Tibial nerve (tissue), 4 donors: ENCODE data around the gene TAF11L4.

Source experiments
- EP300 ChIP-seq, 2 donors: sonication (generic); formaldehyde crosslinking; IDR thresholded peaks; one replicate each; pipeline ENCODE4 v1.6.1; 2017; ENCODE audit warnings: antibody characterized with exemption in 2 of 2, mild to moderate bottlenecking in 1 of 2
- POLR2A ChIP-seq, 2 donors: fragments of 450-650 bp; IDR thresholded peaks; one replicate each; pipeline ENCODE4 v1.6.1; 2017; ENCODE audit warnings: antibody characterized with exemption in 2 of 2, mild to moderate bottlenecking in 2 of 2, moderate library complexity in 2 of 2
- TF ChIP-seq, protein P1 (sequence below), 5 experiments: fragments of 200-600 bp in 3 of 5; fragments of 450-650 bp in 2 of 5; sonication (generic) in 3 of 5; IDR thresholded peaks; one replicate each; pipeline ENCODE4 v1.5.1; 2016 to 2019; ENCODE audit warnings: antibody characterized with exemption in 5 of 5, mild to moderate bottlenecking in 3 of 5, moderate library complexity in 2 of 5

GRCh38 chr5:17487174-17487512 is 34.5 kb upstream of the TAF11L4 start:
- no peak for TF ChIP-seq POLR2A (IDR thresholded peaks at IDR 0.05)
- TF ChIP-seq, protein P1, sequence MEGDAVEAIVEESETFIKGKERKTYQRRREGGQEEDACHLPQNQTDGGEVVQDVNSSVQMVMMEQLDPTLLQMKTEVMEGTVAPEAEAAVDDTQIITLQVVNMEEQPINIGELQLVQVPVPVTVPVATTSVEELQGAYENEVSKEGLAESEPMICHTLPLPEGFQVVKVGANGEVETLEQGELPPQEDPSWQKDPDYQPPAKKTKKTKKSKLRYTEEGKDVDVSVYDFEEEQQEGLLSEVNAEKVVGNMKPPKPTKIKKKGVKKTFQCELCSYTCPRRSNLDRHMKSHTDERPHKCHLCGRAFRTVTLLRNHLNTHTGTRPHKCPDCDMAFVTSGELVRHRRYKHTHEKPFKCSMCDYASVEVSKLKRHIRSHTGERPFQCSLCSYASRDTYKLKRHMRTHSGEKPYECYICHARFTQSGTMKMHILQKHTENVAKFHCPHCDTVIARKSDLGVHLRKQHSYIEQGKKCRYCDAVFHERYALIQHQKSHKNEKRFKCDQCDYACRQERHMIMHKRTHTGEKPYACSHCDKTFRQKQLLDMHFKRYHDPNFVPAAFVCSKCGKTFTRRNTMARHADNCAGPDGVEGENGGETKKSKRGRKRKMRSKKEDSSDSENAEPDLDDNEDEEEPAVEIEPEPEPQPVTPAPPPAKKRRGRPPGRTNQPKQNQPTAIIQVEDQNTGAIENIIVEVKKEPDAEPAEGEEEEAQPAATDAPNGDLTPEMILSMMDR (IDR thresholded peaks at IDR 0.05) = no peak
- no peak for TF ChIP-seq EP300 (IDR thresholded peaks at IDR 0.05)
